LHCN-M2 (cell line): ENCODE measurements around the gene ULBP1. TPM values are rescaled to one million over a fixed set of nuclear protein-coding genes. Genes with fewer than 3 reads are reported as not detected.
"Not testable (repeated sequence)": the region's sequence is repeated elsewhere in the genome, so short reads cannot be mapped to it uniquely, and the experiment has no call there.

ENCODE experiments used
- DNase-seq: peaks from one replicate; pipeline ENCODE4 v3.0.0-alpha.2; 2012; ENCODE audit warnings: low read depth
- total RNA-seq: library from RNA; depleted of rRNA; stranded (reverse); fragments of >200 nt; gene quantifications from 2 replicates; pipeline ENCODE4 v1.2.3, GENCODE V29; 2014; rRNA removed

ULBP1 gene
- total RNA-seq, 1 experiment from 2014 or later = 0.29 TPM

DNA sequence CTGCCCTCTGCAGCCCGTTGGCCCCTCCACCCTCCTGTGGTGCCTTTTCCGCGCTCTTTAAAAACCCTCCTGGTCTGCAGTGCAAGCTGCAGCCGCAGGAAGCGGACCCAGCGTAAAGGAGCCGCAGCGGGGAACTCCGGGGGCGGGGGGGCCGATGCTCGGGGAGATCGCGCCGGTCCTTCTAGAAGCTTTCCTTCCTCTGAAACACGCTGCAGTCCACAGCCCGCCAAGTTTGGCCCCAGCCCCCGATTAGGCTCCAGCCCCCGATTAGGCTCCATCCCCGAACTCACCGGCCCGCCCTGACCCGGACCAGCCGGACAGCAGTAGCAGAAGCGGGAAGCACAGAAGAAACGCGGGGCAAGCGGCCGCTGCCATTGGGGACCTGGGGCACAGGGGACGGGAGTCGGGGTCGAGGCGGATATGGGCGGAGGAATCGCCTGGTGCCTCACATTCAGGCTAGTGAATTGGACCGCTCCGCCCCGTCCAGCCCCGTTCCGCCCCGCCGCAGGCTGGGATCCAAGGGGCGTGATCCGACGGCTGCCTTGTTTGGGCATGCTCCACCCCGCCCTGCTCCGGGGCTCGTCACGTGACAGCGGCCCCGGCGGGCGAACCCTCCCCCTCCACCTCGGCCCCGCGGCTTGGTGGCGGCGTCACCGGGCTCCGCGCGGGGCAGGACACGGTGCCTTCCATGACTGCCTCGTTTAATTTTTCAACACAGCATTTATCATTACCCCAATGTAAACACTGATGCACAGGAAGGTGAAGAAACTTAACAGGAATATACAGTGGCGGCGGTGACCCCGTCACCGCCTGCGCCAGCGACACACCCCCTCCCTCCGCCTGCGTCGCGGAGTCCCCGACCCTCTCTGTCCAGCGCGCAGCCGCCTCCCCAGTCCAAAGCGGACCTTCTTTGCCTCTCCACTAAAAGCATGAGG is 41.3 kb downstream of the ULBP1 start:
- peak; percentile 82 for DNase-seq

GRCh38 chr6:150005761-150006651 is 42.3 kb downstream of the ULBP1 start:
- no peak for DNase-seq

- peak; percentile 43 for DNase-seq
Measured at GRCh38 chr6:150006961-150007464, 43.3 kb downstream of the ULBP1 start.

- DNase-seq = no peak
Measured at GRCh38 chr6:150008588-150008987, 44.8 kb downstream of the ULBP1 start.

GRCh38 chr6:150012846-150013784 is 49.4 kb downstream of the ULBP1 start:
- DNase-seq = not testable (repeated sequence)

- not testable (repeated sequence) for DNase-seq
Measured at GRCh38 chr6:150013785-150014622, 50.3 kb downstream of the ULBP1 start.

GRCh38 chr6:150014623-150015280 is 51.0 kb downstream of the ULBP1 start:
- not testable (repeated sequence) for DNase-seq

- not testable (repeated sequence) for DNase-seq
Measured at GRCh38 chr6:150015281-150016001, 51.7 kb downstream of the ULBP1 start.

DNA sequence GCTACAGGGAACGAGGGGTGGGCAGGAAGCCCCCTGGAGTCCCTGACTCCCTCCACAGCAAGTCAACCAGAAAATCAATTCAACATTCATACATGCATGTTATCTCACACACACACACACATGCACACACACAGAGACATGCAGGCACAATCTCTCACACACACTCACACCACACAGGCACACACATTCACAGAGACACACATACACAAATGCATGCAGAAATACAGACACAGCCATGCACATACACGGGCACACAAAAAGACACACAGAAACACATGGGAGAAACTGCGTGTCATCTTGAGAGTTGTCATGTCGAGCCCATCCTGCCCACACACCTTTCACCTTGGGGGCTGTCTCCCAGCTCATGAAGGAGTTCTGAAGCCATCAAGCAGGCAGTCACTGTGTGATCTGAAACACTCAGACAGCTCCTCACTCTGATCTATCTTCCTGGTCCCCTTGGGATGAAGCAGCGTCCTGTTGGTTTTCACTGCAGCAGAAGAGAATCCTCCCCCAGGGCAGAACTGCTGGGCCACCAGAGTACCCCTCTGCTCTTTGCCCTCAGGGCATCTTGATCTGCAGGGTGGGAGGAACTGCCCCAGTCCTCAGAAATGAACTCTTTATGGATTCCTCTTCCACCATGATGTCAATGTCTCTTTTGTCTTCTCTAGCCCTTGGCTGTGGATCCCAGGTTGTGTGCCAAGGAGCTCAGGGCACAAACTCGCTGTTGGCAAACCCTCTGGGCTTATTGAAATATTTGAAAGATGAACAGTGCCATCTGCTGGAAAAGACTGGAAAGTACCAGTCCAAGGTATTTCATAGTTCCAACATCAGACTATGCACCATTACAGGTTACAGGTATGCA is 52.8 kb downstream of the ULBP1 start:
- peak; percentile 63 for DNase-seq

- not testable (repeated sequence) for DNase-seq
Measured at GRCh38 chr6:150017186-150017521, 53.4 kb downstream of the ULBP1 start.

DNA sequence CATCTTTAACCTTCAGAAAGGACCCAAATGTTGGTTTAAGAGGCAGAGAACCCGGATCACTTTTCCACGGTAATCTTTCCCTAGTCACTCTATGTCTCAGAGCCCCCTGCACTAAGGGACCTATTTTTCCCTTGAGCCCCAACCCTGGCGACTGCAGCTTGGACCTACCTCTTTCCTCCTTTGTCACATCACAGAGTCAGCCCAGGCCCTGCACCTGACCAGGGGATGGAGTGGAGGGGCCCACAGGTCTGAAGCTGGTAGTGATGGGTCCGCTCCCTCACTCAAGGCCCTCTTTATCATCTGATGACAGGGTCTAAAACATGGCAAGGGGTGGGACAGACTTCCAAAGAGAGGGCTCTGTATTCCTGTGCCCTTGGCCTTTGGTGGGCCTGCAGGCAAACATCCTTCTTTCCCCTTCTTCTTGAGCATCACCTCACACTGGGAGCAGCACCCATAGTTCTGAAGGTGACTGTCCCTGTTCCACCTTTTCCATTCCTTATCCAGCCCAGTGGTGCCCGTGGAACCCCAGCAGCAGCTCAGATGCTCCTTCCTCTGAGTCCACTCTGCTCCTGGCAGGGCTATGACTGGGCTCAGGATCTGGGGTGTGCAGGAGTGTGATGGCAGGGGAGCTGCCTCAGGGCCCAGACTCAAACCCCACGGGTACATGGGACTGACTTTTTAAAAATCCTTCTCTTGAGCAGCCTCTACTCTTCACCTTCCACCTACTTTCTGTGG is 55.3 kb downstream of the ULBP1 start:
- DNase-seq = no peak

DNA sequence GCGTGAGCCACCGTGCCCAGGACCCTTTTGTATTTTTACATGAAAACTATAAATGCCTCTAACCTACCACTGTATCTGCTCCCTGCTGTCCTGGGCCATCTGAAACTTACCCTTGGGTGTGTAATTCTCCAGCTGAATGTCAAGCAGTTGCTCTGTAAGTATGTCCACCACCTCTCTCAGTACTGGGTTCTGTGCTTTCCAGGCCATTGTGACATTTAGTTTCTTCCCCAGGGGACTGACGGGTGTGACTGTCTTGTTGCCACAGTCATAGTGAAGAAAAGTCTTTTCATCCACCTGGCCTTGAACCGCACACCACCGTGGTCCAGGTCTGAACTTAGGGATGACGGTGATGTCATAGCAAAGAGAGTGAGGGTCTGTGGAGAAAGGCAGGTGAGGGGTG is 58.1 kb downstream of the ULBP1 start:
- not testable (repeated sequence) for DNase-seq

Other genes starting within 250 kb of the ULBP1 start
- 11.9 and 17.1 TPM in 2 replicates for gene LATS1, start 245.8 kb upstream of the ULBP1 start, total RNA-seq
- gene NUP43, start 217.4 kb upstream of the ULBP1 start, total RNA-seq = 57.9 and 76.0 TPM in 2 replicates
- 134 and 163 TPM in 2 replicates for gene PCMT1, start 214.2 kb upstream of the ULBP1 start, total RNA-seq
- 46.6 and 50.9 TPM in 2 replicates for gene LRP11, start 99.6 kb upstream of the ULBP1 start, total RNA-seq
- gene RAET1E, start 65.8 kb upstream of the ULBP1 start, total RNA-seq = 1.3 and 2.8 TPM in 2 replicates
- gene RAET1G, start 40.8 kb upstream of the ULBP1 start, total RNA-seq = 1.2 and 1.3 TPM in 2 replicates
- gene ULBP2, start 21.9 kb upstream of the ULBP1 start, total RNA-seq = 7.6 and 8.1 TPM in 2 replicates
- gene RAET1L, start 61.6 kb downstream of the ULBP1 start, total RNA-seq = not detected in 2 replicates
- gene ULBP3, start 105.2 kb downstream of the ULBP1 start, total RNA-seq = 10.7 and 11.0 TPM in 2 replicates
- not detected in 2 replicates for gene PPP1R14C, start 179.1 kb downstream of the ULBP1 start, total RNA-seq